NCI-H82 treated with DMSO at 0.1 percent for 48 hours (cell line): ENCODE measurements around the gene KSR2.
"Not testable (repeated sequence)": the region's sequence is repeated elsewhere in the genome, so short reads cannot be mapped to it uniquely, and the experiment has no call there.

Experiments
- DNase-seq: peaks from one replicate; lab custom pipeline; 2025; ENCODE audit not compliant: unreplicated experiment; lab: John Stamatoyannopoulos, UW

The KSR2 gene

DNA sequence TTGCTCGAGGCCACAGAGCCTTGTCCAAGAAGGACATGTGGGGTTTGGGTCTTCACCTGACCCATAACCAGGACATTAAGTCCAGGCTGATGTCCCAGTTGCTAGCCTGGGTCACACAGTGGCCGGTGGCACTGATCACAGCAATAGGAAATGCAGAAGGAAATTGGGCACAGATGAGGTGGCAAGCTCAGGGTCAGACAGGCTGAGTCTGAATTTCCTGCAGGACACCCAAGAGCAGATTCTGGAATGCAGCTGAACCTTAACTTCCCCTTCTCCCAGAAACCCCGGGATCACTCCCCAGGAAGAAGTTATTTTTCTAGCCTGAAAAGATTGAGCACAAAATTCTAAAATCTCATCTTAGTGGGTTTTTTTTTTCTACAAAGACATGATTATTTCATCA is 199.9 kb downstream of the KSR2 start:
- no peak for DNase-seq

DNA sequence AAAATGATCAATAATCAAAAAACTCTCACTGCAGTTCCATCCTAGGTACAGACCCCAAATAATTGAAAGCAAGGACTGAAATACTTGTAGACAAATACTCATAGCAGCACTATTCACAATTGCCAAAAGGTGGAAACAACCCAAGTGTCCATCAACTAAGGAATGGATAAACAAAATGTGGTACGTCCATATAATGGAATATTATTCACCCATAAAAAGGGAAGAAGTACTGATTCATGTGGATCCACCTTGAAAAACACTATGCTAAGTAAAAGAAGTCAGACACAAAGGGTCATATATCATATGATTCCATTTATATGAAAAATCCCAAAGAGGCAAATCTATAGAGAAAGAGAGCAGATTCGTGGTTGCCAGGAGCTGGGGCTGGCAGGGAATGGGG is 202.8 kb downstream of the KSR2 start:
- DNase-seq: no peak

DNA sequence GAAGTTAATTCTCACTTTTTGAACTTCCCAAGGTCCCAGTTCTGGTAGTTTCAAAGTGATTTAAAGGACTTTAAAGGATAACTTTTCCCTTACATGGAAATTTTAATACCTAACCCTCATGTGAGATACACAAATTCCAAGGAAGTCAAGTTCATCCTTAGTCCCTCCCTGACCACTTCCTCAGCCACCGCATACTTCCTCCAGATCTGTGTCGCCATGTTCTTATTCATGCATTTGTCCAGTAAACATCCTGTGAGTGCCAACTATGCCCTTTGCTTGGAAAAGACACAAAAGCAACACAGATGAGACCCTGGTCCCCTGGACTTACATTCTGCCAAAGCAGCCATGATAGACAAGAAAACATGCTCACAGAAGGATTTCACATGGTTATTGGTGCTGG is 206.6 kb downstream of the KSR2 start:
- no peak for DNase-seq

DNA sequence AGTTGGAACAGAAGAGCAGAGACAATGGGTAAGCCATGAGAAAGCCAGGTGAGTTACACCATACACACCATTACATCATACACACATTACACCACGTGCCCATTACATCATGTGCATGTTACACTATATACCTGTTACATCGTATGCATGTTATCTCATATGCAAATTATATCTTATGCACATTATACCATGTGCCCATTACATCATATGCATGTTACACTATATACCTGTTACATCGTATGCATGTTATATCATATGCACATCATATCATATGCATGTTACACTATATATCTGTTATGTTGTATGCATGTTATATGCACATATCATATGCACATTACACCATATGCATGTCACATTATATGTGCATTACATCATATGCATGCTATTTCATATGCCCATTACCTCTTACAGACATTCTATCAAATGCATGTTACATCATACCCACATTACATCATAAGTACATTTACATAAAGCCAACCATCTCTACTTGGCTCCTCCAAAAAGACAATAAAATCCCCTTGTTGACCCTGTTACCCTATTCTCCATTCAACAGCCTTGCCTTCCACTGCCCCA is 207.2 kb downstream of the KSR2 start:
- DNase-seq: no peak

DNA sequence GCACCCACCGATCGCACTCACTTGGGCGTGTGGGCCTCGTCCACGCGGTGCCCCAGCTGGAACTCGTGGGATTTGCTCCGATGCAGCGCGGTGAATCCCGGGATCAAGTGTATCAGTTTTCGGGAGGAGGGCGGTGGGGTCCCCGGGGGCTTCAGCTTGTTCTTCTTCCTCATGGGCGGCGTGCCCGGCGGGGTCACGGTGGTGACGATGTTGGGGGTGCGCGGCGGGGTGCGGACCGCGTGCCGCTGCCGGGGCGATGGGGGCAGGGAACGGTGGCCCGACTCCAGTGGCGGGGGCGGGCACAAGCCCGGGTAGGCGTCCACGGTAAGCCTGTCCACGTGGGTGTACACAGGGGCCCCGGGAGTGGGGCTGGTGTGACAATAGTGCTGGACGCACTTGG is 207.8 kb downstream of the KSR2 start:
- DNase-seq: no peak

DNA sequence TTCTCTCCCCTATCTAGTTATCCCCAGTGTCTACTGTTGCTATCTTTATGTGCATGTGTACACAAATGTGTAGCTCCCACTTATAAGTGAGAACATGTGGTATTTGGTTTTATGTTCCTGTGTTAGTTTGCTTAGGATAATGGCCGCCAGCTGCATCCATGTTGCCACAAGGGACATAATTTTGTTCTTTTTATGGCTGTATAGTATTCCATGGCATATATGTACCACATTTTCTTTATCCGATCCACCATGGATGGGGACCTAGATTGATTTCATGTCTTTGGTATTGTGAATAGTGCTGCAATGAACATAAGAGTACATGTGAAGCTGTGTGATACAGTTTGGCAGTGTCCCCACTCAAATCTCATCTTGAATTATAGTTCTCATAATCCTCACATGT is 218.1 kb downstream of the KSR2 start:
- DNase-seq: no peak

DNA sequence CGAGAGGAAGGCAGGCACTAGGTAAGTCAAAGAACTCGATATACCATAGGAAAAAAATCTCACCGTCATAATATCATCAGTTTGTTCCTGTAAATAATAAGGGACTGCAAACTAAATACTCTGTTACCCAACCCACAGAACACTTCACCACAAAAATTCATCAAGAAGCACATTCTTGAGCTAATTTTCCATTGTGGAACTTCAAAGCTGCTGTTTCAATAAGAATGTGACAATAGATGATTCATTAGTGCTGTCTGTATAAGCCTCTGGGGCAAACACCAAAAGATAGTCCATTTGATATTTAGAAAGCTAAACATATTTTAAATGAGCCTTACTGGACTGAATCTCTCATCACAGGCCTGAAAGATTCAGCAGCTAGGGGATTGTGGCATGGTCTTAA is 219.4 kb downstream of the KSR2 start:
- no peak for DNase-seq

DNA sequence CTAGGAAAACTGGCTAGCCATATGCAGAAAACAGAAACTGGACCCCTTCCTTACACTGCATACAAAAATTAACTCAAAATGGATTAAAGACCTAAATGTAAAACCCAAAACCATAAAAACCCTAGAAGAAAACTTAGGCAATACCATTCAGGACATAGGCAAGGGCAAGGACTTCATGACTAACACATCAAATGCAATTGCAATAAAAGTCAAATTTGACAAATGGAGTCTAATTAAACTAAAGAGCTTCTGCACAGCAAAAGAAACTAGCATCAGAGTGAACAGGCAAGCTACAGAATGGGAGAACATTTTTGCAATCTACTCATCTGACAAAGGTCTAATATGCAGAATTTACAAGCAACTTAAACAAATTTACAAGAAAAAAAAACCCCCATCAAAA is 222.4 kb downstream of the KSR2 start:
- not testable (repeated sequence) for DNase-seq

DNA sequence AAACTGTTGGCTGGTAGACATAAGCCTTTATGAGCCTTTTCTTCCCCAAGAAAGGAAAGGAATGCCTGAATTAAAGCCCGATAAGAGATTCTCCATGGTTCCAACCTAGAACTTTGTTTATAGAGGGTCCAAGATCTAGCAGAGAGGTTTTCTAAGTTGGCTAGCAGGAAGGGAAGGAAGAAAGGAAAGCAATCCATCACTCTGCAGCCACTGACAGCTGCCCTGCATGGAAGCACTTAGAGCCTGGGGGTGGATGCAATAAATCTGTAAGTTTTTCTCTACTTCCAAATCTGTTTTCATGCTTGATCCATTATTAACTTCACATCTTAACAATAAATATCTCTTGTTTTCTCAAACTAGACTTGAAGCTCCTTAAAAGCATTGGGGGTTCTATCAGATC is 224.4 kb downstream of the KSR2 start:
- no peak for DNase-seq

DNA sequence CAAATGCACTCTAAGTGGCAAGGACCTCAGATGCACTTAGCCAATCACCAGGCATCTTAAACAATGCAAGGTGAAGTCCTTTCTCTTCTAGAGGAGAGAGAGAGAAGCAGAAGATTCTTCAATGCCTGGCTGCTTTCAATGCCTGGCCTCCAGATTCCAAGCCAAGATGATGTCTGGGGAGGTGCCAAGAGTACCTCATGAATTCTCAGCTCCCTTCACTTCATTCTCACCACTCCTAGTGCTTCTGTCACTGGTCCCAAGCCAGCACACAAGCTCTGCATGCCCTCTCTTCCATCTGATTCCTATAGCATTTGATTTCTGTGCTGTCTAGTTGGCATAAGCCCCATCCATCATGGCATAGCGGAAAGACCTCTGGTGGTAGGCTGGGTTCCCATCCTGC is 225.0 kb downstream of the KSR2 start:
- no peak for DNase-seq

DNA sequence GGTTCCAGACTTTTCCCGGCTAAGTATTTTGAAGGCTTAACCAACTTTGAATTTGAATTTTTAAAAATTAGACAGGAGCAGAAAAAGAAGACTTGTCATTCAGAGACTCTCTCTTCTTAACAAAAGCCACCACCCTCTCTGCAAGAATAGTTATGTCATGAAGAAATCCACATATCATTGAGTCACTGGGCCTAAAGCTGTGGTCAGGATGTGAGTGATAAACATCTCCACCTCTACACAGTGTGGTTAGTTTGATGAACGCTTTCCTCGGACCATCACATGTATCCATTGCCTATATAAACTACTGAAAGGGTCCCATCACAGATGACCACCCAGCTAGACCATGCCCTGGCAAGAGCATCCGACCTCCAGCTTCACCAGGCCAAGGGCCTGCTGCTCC is 226.1 kb downstream of the KSR2 start:
- no peak for DNase-seq

DNA sequence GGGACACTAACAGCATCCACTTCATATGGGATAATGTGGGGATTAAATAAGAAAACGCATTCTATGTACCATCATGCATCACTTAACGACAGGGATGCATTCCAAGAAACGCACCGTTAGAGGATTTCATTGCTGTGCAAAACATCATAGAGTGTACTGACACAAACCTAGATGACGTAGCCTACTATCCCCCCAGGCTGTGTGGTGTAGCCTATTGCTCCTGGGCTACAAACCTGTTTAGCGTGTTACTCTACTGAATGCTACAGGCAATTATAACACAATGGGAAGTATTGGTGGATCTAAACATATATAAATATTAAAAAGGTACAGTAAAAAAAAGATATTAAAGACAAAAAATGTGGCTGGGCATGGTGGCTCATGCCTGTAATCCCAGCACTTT is 230.6 kb downstream of the KSR2 start:
- no peak for DNase-seq

DNA sequence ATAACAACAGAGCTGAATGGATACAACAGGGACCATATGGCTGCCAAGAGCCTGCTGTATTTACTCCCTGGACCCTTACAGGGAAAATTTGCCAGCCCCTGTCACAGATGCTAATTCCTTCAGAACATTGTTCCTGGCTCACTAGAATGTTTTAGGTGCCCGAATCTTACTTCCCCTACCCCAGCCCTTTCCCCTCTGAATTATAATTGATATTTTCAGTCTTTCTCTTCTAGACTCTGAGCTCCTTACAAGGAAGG is 235.3 kb downstream of the KSR2 start:
- no peak for DNase-seq

DNA sequence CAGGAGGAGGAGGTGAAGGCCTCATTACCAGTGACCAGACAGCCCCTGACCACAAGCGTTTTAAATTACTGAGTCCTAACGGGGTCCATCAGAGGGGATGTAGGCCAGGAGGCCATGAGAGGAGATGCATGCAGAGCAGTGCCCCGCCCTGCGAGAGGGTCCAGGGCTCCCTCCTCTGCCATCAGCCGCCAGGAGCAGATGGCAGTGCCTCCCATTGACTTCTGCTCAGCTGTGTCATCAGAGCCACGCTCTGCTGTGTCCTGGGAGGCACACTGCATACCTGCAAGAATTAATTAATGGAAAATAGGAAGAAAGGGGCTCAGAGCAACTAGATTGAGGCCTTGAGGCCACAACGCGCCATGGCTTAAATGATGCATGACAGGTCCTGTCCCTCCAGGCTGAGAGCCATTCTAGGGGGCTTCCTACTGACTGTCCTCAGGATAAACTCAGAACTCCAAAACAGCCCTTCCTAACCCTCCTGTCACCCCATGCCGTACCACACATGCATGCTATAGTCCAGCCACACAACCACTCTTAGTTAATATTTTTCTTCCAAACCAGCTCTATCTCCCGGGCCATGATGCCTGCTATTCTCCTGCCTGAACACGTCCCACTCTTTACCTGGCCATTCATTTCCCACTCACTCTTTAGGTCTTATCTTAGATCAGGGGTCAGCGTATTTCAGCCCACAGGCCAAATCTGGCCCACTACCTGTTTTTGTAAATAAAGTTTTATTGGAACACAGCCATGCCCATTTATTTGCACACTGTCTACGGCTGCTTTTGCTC is 235.8 kb downstream of the KSR2 start:
- no peak for DNase-seq

DNA sequence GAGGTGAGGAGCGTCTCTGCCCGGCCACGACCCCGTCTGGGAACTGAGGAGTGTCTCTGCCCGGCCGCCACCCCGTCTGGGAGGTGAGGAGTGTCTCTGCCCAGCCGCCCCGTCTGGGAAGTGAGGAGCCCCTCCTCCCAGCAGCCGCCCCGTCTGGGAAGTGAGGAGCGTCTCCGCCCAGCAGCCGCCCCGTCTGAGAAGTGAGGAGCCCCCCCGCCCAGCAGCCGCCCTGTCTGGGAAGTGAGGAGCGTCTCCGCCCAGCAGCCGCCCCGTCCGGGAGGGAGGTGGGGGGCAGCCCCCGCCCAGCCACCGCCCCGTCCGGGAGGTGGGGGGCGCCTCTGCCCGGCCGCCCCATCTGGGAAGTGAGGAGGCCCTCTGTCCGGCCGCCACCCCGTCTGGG is 237.7 kb downstream of the KSR2 start:
- DNase-seq: not testable (repeated sequence)

DNA sequence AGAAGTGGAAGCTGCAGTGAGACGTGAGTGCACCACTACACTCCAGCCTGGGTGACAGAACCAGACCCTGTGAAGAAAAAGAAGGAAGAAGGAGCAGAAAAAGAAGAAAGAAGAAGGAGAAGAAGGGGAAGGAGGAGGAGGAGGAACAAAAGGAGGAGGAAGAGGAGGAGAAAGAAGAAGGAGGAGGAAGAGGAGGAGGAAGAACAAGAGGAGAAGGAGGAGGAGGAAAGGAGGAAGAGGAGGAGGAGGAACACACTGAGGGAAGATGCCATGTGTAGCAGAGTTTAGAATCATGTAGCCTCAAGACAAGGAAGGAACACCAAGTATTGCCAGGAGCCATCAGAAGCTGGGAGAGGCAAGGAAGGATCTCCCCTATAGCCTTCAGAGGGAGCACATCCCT is 241.5 kb downstream of the KSR2 start:
- no peak for DNase-seq

DNA sequence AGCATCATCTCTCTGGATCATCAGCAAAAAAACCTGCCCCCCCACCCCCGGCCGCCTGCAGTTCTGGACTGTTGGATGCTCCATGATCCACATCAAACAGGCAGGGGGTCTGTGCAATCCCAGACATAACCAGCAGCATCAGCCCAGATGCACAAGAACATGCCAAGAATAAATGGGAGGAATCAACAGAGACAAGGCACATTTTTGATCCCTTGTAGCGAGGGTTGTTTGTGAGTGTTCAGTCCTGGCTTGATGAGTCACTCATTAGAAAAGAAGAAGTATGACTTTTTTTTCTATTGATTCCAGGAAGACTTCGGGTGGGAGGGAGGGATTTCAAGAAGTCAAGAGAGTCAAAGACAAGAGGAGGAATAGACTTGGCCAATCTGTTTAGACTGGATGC is 244.2 kb downstream of the KSR2 start:
- DNase-seq: no peak

DNA sequence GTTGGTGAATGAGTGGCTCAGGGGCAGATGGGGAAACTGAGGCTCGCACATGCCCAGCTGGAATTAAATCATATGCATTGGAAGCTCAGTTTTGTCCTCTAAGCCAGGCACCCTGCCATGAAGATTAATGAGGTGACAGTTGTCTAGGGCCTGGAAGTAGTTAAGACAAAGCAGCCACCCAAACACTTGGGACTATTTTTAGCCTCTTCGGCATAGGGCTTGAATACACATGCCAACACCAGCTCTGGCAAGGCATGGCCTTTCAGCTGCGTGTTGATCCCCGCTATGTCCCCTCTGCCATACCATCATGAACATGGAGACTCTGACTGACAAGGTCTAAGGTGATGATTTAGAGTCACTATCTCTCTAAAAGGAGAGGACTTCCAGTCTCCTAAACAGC is 250.2 kb downstream of the KSR2 start:
- DNase-seq: no peak

DNA sequence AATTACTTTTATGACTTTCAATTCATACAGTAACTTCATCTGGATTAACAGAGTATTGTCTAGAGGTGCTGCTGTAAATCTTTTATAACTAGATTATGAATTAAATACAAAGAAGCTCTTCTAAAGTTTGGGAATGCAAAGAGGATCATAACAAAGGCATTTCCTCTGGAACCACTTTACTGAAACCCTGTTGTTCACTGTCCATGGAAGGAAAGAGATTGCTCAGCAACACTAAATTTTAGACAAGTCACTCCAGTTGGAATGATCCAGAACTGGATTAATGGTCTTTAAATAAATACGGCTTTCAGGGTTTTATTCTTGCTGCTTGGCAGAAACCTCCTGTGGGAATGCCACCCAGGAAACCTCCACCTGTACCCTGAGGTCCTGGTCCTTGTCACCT is 250.6 kb downstream of the KSR2 start:
- no peak for DNase-seq

DNA sequence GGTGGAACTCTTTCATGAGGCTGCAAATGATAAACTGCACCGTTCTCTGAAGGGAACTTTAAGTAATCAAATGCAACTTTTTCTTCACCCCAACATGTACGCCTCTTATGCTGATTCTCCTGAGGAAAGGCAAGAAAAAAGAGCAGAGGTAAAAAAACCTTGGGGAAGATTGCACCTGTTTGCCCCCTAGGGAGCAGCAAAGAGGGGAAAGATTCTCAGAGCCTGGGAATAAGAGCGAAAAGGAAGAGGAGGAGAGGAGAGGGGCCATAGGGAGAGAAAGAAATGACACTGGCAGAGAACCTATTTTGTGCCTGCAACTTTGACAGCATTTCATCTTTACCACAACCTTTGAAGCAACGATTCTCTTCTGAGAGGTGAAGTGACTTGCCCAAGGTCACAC is 254.6 kb downstream of the KSR2 start:
- DNase-seq: no peak

DNA sequence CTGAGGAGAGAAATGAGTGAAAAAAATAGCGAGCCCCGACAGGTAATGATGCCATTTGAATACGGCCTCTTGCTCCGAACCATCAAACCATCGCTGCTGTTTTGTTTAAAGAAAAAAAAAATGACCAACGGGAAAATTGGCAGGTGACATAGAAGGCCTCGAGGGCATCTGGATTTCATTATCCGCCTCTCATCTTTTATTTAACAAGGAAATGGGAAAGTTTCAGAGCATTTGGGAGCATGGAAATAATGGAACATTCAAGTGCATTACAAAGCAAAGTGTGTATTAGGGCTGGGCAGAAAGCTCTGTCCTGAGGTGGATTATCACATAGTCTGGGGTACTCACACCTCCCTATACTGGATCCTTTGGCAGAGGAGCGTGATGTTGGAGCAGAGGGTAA is 258.7 kb downstream of the KSR2 start:
- DNase-seq: no peak

DNA sequence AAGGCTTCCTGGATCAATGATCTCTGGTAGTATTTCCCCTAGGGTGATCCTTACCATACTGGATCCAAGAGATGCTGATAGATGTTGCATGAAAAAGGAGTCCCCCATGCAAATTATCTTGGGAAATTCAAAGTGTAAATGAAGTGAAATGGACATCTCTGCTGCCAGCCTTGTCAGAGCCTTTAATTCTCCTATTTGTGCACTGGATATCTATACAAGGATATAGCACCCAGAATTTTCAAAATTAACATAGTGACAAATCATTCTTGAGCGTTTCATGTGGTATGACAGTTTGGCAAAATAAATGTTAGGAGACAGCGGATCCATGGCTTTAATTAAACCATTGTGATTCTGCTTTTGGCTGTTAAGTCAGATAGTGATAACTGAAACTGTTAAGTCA is 260.9 kb downstream of the KSR2 start:
- DNase-seq: no peak

DNA sequence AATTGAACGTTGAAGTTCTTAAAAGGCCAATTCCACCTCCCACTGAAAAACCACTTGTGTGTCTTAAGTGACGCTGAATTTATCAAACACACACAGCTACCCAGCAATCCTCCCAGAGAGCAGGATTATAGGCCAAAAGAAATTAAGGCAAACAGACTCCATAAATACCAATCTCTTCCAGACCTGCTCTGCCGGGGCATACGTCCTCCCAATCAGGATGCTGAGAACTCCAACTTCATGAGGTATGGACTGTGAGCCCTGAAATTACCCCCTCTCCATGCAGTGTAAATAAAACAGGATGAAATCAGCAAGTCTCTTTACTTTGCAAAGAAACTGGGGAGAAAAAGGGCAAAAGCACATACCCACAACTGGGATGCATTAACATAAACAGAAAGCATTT is 265.2 kb downstream of the KSR2 start:
- DNase-seq: no peak
